Gastroesophageal sphincter (tissue), 3 donors: ENCODE results near the gene TFAP2D.

Experiments
- EP300 ChIP-seq: sonication (generic); formaldehyde crosslinking; IDR thresholded peaks from one replicate; pipeline ENCODE4 v1.6.1; 2017; ENCODE audit warnings: antibody characterized with exemption, mild to moderate bottlenecking
- POLR2A ChIP-seq, 2 donors: fragments of 450-650 bp; IDR thresholded peaks; one replicate each; pipeline ENCODE4 v1.6.1; 2017; ENCODE audit warnings: antibody characterized with exemption in 2 of 2, mild to moderate bottlenecking in 2 of 2, moderate library complexity in 1 of 2
- POLR2AphosphoS5 ChIP-seq: sonication (generic); formaldehyde crosslinking; IDR thresholded peaks from one replicate; pipeline ENCODE4 v1.6.1; 2017; ENCODE audit warnings: antibody characterized with exemption
- TF ChIP-seq, protein P1 (sequence below), 4 experiments: fragments of 200-600 bp in 2 of 4; fragments of 450-650 bp in 2 of 4; sonication (generic) in 1 of 4; IDR thresholded peaks; one replicate each; pipeline ENCODE4 v1.5.1; 2017 to 2019; ENCODE audit warnings: antibody characterized with exemption in 4 of 4, mild to moderate bottlenecking in 2 of 4, moderate library complexity in 2 of 4

DNA sequence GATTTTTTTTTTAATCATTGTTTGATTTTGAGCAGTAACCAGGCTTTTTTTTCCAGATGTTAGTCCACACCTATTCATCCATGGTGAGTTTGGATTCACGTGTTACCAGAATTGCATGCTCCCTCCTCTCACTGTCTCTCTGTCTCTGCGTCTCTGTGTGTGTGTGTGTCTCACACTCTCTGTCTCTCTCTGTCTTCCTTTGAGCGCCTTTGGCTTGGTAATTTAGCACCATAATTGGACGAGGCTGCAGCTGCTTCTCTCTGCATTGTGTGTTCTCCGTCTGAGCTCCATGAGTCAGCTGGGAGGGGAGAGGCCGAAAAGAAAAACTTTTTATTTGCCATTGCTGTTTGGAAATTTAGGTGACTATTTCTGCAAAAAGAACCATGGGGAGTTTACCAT, 108.8 kb downstream of the TFAP2D start:
- TF ChIP-seq, protein P1, sequence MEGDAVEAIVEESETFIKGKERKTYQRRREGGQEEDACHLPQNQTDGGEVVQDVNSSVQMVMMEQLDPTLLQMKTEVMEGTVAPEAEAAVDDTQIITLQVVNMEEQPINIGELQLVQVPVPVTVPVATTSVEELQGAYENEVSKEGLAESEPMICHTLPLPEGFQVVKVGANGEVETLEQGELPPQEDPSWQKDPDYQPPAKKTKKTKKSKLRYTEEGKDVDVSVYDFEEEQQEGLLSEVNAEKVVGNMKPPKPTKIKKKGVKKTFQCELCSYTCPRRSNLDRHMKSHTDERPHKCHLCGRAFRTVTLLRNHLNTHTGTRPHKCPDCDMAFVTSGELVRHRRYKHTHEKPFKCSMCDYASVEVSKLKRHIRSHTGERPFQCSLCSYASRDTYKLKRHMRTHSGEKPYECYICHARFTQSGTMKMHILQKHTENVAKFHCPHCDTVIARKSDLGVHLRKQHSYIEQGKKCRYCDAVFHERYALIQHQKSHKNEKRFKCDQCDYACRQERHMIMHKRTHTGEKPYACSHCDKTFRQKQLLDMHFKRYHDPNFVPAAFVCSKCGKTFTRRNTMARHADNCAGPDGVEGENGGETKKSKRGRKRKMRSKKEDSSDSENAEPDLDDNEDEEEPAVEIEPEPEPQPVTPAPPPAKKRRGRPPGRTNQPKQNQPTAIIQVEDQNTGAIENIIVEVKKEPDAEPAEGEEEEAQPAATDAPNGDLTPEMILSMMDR (IDR thresholded peaks at IDR 0.05) = no peak
- no peak for TF ChIP-seq EP300
- no peak for TF ChIP-seq POLR2A (IDR thresholded peaks at IDR 0.05)
- no peak for TF ChIP-seq POLR2AphosphoS5
